ENCODE data around the gene MATCAP1.

The MATCAP1 gene

DNA sequence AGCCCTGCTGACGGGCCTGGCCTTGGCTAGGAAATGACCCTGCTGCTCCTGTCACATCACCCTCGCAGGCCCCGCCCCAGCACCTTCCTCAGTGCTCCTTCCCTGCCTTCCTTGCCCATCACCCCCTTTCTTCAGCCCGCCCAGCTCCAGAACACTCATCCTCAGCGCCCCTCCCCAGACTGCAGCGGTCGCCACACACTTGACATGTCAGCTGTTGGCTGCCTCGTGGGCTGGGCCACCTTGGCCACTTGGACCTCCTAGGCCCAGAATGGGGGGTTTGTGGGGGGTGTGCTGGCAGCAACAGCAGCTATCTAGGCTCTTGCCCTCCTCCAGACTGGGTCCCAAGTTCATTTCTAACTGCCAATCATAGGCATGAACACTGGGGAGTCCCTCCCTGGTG lies 25.8 kb upstream of the MATCAP1 start:
- TF ChIP-seq RAD21 (IDR thresholded peaks at IDR 0.05; ENCODE audit: low read depth): no peak
- no peak for TF ChIP-seq EGR1 (IDR thresholded peaks at IDR 0.05)
- no peak for TF ChIP-seq ZBTB7A (IDR thresholded peaks at IDR 0.05; ENCODE audit: low read depth)
- TF ChIP-seq TCF12 (IDR thresholded peaks at IDR 0.05; ENCODE audit: low read depth): no peak
- no peak for TF ChIP-seq TAF1 (IDR thresholded peaks at IDR 0.05; ENCODE audit: low read depth)
- no peak for TF ChIP-seq CEBPB (IDR thresholded peaks at IDR 0.05)
- TF ChIP-seq YY1 (IDR thresholded peaks at IDR 0.05; ENCODE audit: low read depth): no peak
- TF ChIP-seq, protein P1, sequence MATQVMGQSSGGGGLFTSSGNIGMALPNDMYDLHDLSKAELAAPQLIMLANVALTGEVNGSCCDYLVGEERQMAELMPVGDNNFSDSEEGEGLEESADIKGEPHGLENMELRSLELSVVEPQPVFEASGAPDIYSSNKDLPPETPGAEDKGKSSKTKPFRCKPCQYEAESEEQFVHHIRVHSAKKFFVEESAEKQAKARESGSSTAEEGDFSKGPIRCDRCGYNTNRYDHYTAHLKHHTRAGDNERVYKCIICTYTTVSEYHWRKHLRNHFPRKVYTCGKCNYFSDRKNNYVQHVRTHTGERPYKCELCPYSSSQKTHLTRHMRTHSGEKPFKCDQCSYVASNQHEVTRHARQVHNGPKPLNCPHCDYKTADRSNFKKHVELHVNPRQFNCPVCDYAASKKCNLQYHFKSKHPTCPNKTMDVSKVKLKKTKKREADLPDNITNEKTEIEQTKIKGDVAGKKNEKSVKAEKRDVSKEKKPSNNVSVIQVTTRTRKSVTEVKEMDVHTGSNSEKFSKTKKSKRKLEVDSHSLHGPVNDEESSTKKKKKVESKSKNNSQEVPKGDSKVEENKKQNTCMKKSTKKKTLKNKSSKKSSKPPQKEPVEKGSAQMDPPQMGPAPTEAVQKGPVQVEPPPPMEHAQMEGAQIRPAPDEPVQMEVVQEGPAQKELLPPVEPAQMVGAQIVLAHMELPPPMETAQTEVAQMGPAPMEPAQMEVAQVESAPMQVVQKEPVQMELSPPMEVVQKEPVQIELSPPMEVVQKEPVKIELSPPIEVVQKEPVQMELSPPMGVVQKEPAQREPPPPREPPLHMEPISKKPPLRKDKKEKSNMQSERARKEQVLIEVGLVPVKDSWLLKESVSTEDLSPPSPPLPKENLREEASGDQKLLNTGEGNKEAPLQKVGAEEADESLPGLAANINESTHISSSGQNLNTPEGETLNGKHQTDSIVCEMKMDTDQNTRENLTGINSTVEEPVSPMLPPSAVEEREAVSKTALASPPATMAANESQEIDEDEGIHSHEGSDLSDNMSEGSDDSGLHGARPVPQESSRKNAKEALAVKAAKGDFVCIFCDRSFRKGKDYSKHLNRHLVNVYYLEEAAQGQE (IDR thresholded peaks at IDR 0.05; ENCODE audit: low read depth): no peak
- TF ChIP-seq NFIC (IDR thresholded peaks at IDR 0.05): no peak

DNA sequence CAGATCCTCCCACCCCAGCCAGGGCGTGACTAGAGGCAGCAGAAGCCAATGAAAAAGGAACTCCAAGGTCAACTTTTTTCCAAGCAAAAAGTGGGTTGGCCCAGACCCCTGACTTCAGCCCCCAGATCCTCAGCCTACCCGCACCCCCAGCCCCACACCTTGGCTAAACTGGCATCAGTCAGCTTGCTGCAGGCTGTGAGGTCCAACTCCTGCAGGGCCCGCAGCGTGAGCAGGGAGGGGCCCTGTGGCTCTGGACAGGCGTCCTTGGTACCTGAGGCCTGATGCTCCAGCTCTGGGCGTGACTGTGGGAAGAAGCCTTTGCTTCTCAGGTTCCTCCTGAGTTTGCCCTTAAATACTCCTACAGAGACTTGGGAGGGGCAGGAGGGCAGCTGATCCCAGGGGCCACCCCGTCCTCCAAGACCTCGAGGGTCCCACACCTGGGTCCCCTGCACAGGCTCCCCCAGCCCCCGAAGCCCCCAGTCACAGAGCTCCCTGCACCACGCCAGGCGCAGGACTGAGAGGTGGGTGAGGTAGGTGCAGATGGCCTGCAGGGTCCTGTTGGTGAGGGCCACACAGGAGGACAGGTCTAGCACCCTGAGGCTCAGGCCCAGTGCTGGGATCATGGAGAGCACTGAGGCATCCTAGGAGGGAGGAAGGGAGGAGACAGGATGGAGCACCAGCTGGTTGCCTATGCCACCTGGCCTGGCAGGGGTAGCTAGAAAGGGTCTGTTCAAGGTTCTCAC lies 24.6 kb upstream of the MATCAP1 start:
- TF ChIP-seq TCF12 (IDR thresholded peaks at IDR 0.05; ENCODE audit: low read depth) (no peak), RAD21 (IDR thresholded peaks at IDR 0.05; ENCODE audit: low read depth) (no peak), EP300 (IDR thresholded peaks at IDR 0.05; ENCODE audit: borderline replicate concordance) (no peak), FOXM1 (IDR thresholded peaks at IDR 0.05; ENCODE audit: borderline replicate concordance, low read depth) (no peak), CREB1 (IDR thresholded peaks at IDR 0.05; ENCODE audit: low read depth) (no peak), CEBPB (IDR thresholded peaks at IDR 0.05) (no peak), TAF1 (IDR thresholded peaks at IDR 0.05; ENCODE audit: low read depth) (no peak), ZBTB7A (IDR thresholded peaks at IDR 0.05; ENCODE audit: low read depth) (no peak; the same call in 1 of the 2 replicates)
- TF ChIP-seq, protein P1 (IDR thresholded peaks at IDR 0.05; ENCODE audit: low read depth): no peak

DNA sequence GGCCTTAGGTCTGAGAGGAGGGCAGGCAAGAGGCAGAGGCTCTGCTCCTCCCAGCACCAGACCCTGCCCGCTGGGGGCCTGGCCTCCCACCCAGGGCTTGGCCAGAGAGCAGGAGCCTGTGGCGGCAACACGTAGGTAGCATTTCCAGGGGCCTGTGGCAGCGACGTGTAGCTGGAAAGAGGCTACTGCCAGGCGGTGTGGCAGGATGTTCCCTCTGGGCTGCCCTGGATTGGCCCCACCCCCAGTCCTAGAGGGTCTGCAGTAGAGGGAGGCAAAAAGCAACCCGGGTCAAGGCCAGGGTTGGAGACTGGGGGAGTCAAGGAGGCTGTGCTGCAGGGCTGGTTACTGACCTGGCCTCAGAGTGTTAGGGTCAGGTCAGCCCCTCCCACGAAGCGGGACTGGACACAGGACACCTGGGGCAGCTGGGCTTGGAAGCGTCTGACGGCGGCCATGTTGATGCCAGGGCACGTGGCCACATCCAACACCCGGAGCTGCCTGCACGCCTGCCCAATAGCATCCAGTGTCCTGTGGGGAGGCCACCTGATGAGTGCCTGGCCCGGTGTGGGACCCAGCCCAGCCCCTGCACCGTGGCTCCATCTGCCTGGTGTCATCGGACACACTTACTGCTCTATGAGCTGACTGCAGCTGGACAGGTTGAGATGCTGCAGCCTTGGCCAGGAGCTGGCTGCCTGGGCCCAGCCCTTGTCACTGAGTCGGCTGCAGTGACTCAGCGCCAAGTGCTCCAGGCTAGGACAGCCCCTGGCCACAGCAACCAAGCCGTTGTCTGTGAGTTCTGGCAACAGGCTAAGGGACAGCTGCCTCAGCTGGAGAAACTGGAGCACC lies 23.7 kb upstream of the MATCAP1 start:
- no peak for TF ChIP-seq CEBPB (IDR thresholded peaks at IDR 0.05)
- TF ChIP-seq, protein P2, sequence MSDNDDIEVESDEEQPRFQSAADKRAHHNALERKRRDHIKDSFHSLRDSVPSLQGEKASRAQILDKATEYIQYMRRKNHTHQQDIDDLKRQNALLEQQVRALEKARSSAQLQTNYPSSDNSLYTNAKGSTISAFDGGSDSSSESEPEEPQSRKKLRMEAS (IDR thresholded peaks at IDR 0.05): no peak
- TF ChIP-seq TCF12 (IDR thresholded peaks at IDR 0.05; ENCODE audit: low read depth): no peak
- TF ChIP-seq NFIC (IDR thresholded peaks at IDR 0.05): no peak
- TF ChIP-seq TEAD4 (IDR thresholded peaks at IDR 0.05): no peak
- TF ChIP-seq, protein P3, sequence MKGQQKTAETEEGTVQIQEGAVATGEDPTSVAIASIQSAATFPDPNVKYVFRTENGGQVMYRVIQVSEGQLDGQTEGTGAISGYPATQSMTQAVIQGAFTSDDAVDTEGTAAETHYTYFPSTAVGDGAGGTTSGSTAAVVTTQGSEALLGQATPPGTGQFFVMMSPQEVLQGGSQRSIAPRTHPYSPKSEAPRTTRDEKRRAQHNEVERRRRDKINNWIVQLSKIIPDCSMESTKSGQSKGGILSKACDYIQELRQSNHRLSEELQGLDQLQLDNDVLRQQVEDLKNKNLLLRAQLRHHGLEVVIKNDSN (IDR thresholded peaks at IDR 0.05): no peak
- no peak for TF ChIP-seq TAF1 (IDR thresholded peaks at IDR 0.05; ENCODE audit: low read depth)
- TF ChIP-seq YY1 (IDR thresholded peaks at IDR 0.05; ENCODE audit: low read depth): no peak
- TF ChIP-seq RAD21 (IDR thresholded peaks at IDR 0.05; ENCODE audit: low read depth): no peak
- TF ChIP-seq ZBTB7A (IDR thresholded peaks at IDR 0.05; ENCODE audit: low read depth): no peak
- TF ChIP-seq EP300 (IDR thresholded peaks at IDR 0.05; ENCODE audit: borderline replicate concordance): no peak
- TF ChIP-seq EGR1 (IDR thresholded peaks at IDR 0.05): no peak

DNA sequence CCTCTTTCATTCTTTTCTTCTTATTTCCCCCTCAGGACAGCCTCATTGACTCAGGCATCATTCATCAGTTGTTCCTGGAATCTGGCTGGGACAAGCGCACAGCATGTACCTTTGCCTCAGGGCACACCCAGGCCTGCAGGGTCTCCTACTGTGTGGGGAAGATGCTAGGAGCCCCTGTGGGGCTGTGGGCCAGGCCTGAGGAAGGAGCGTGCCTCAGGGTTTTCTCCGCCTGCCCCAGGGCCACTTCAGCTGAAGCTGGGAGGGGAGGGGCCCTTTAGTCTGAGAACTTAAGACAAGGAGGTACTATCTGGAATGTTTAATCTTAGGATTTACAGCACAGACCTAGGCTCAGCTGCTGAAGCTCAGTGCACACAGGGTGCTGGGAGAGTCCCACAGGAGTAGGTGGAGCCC lies 23.1 kb upstream of the MATCAP1 start:
- TF ChIP-seq TEAD4 (IDR thresholded peaks at IDR 0.05) (no peak), FOXM1 (IDR thresholded peaks at IDR 0.05; ENCODE audit: borderline replicate concordance, low read depth) (no peak), CREB1 (IDR thresholded peaks at IDR 0.05; ENCODE audit: low read depth) (no peak), EGR1 (IDR thresholded peaks at IDR 0.05) (no peak), TAF1 (IDR thresholded peaks at IDR 0.05; ENCODE audit: low read depth) (no peak), EP300 (IDR thresholded peaks at IDR 0.05; ENCODE audit: borderline replicate concordance) (no peak), TCF12 (IDR thresholded peaks at IDR 0.05; ENCODE audit: low read depth) (no peak), CEBPB (IDR thresholded peaks at IDR 0.05) (no peak)
- TF ChIP-seq, protein P3 (IDR thresholded peaks at IDR 0.05): no peak

DNA sequence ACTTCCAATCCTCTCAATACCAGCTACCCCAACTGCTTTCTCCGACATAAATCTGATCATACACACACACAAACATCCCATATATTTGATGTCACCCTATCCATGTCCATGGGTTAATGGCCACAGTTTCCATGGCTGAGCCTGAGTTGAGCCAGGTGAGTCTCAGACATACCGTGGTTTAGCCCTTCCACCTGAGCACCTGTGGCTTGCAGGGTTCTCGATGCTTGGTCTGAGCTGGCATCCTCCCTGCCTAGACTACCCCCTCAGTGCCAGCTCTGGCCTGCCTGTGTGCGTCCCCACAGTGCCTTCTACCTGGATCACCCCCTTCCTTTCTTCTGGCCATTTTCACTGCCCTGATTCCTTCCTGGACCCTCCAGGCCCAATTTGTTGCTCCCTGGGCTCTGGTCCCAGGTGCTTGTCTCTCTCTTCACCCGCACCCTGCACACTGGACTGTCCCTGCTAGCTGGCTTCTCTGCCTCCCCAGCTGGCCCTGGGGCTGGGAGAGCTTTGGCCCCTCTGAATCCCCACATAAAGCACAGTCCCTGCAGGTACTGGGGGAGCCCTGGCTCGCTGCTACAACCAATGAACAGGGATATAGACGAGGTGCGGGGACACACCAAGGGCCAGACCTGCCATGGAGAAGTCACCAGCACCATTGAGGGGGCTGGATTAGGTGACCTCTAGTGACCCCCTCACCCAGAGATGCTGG lies 22.5 kb upstream of the MATCAP1 start:
- TF ChIP-seq, protein P3 (IDR thresholded peaks at IDR 0.05): no peak
- TF ChIP-seq, protein P1 (IDR thresholded peaks at IDR 0.05; ENCODE audit: low read depth): no peak
- no peak for TF ChIP-seq RAD21 (IDR thresholded peaks at IDR 0.05; ENCODE audit: low read depth)
- TF ChIP-seq, protein P2 (IDR thresholded peaks at IDR 0.05): no peak
- no peak for TF ChIP-seq EP300 (IDR thresholded peaks at IDR 0.05; ENCODE audit: borderline replicate concordance)
- TF ChIP-seq FOXM1 (IDR thresholded peaks at IDR 0.05; ENCODE audit: borderline replicate concordance, low read depth): no peak
- no peak for TF ChIP-seq TEAD4 (IDR thresholded peaks at IDR 0.05)
- no peak for TF ChIP-seq NFIC (IDR thresholded peaks at IDR 0.05)
- no peak for TF ChIP-seq ZBTB7A (IDR thresholded peaks at IDR 0.05; ENCODE audit: low read depth)
- no peak for TF ChIP-seq CREB1 (IDR thresholded peaks at IDR 0.05; ENCODE audit: low read depth)
- TF ChIP-seq TAF1 (IDR thresholded peaks at IDR 0.05; ENCODE audit: low read depth): no peak

Measured in Ishikawa (cell line).